SJSA1 (cell line): ENCODE results near the gene ICOS. TPM values are rescaled to one million over a fixed set of nuclear protein-coding genes. Genes with fewer than 3 reads are reported as not detected.
"Not testable (repeated sequence)": the region's sequence is repeated elsewhere in the genome, so short reads cannot be mapped to it uniquely, and the experiment has no call there.

ENCODE experiments used
- DNase-seq, 2 experiments: peaks; one replicate each; pipeline ENCODE4 v3.0.0-alpha.2; 2015 to 2020; ENCODE audit warnings: low spot score in 2 of 2, low read depth in 1 of 2
- H3K27ac ChIP-seq: fragments of 250-450 bp; sonication (Bioruptor Pico); 2 replicates; pipeline ENCODE4 v1.5.1; 2020; ENCODE audit warnings: mild to moderate bottlenecking, moderate library complexity
- H3K27me3 ChIP-seq: fragments of 250-450 bp; sonication (Bioruptor Pico); replicated peaks from 2 replicates; pipeline ENCODE4 v1.5.1; 2020; ENCODE audit warnings: mild to moderate bottlenecking, moderate library complexity
- H3K36me3 ChIP-seq: fragments of 250-450 bp; sonication (Bioruptor Pico); 2 replicates; pipeline ENCODE4 v1.5.1; 2020; ENCODE audit warnings: mild to moderate bottlenecking
- H3K4me1 ChIP-seq: fragments of 250-450 bp; sonication (Bioruptor Pico); replicated peaks from 2 replicates; pipeline ENCODE4 v1.6.1; 2021; ENCODE audit warnings: mild to moderate bottlenecking
- H3K4me3 ChIP-seq: fragments of 250-450 bp; sonication (Bioruptor Pico); 2 replicates; pipeline ENCODE4 v1.5.1; 2020; ENCODE audit warnings: mild to moderate bottlenecking
- H3K9me3 ChIP-seq: fragments of 250-450 bp; sonication (Bioruptor Pico); replicated peaks from 2 replicates; pipeline ENCODE4 v1.5.1; 2020; ENCODE audit warnings: mild to moderate bottlenecking
- total RNA-seq: library from RNA; depleted of rRNA; stranded (reverse); fragments of >200 nt; shearing (Covaris generic); gene quantifications from 2 replicates; pipeline ENCODE4 v1.2.3, GENCODE V29; 2014

The ICOS gene
- total RNA-seq, 1 experiment from 2014 or later, result not detected

DNA sequence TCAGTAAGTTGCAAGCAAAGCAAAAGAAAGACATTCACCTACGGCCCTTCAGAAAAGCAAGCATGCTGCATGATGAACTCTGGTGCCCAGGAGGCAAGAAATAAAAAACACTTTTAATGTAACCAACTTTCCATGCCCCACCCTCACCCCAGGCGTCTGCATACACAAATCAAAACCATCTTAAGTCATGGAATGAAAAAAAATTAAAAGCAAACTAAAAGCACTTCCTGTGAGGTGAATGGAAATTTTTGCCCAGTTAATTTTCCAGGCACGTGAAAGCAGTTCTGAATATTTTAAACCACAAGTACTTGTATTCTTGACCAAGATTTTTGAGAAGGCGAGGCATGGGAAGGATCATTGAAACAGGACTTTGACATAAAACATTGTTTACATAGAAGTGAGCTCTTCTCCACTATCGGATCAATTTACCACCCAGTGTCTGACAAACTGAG lies 2.5 kb upstream of the ICOS start:
- Histone ChIP-seq H3K27me3 (no peaks in the 10 kb centered on the region), H3K27ac (no peak overlapping the region), H3K36me3 (no peaks in the 10 kb centered on the region), H3K9me3 (no peaks in the 10 kb centered on the region), H3K4me3 (no peak overlapping the region), H3K4me1 (no peaks in the 10 kb centered on the region)
- no peak for DNase-seq

DNA sequence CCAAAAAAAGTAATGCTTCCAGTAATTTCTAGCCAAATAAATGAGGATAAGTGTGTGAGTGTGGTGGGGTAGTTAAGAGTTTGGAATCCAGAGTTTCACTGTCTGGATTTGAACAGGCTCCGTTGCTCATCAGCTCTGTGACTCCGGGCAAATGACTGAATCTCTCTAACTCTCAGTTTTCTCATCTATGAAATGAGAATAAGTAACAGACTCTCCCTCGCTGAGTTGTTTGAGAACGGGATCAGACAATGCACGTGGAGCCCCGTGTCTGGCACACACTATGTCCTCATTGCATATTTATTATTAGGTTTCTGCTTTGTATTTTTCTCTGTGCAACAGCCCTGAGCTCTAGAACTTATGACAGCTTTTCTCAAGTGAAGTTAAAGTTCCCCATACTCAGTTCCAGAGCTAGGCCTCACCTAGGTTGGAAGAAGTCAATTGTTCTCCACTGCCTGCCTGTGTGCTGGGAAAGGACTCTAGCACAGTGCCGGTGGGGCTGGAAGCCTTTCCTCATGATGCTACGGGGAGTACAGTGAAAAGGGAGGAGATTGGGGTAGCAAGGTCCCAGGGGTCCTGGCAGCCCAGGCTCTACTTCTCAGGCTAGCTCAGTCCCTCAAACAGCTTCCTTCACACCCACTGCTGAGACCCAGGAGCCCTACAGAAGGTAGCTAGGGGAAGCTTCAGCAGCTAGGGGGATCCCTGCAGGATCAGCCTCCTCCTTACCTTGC lies 1.7 kb upstream of the ICOS start:
- Histone ChIP-seq H3K27me3 (no peaks in the 10 kb centered on the region), H3K4me1 (no peaks in the 10 kb centered on the region), H3K4me3 (no peak overlapping the region), H3K9me3 (no peaks in the 10 kb centered on the region), H3K27ac (no peak overlapping the region), H3K36me3 (no peaks in the 10 kb centered on the region)
- no peak for DNase-seq

DNA sequence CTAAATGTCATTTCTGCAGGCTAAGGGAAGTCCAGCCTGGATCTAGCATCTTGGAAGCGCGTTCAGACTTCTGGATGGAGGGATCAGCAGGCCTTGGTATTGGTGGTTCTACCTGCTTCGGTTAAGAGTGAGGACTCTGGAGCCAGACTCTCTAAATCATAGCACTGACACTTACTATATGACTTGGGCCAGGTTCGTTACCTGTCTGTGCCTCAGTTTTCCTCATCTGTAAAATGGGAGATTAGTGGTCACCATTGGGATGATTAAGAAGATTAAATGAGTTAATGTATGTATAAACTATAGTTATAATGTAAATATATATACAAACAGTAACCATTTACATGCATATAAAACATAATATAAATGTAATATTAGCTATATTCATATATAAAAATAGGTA lies 995 bp upstream of the ICOS start:
- H3K27ac ChIP-seq, result no peak overlapping the region
- H3K36me3 ChIP-seq, result no peaks in the 10 kb centered on the region
- H3K4me3 ChIP-seq, result no peak overlapping the region
- no peaks in the 10 kb centered on the region for H3K9me3 ChIP-seq
- H3K27me3 ChIP-seq, result no peaks in the 10 kb centered on the region
- DNase-seq, result no peak
- H3K4me1 ChIP-seq, result no peaks in the 10 kb centered on the region

DNA sequence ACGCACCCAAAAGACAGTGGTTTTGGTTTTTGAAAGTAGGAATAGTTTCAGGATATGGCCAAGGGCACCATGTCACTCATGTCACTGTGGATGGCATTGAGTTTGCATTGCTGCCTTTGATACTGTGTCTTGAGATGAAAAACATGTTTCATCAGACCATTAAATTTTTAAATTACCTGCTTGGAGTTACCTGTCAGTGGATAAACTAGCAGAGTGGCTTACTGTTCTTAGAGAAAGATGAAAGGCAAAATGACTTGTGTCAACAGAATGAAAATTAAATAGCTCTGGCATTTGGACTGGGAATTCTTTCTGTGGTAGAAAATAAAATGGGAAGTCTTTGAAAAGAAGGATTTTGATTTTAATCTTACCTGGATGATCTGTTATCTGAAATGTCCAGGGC lies 386 bp downstream of the ICOS start:
- H3K27me3 ChIP-seq, result no peaks in the 10 kb centered on the region
- H3K4me3 ChIP-seq, result no peak overlapping the region
- no peaks in the 10 kb centered on the region for H3K36me3 ChIP-seq
- H3K9me3 ChIP-seq, result no peaks in the 10 kb centered on the region
- H3K4me1 ChIP-seq, result no peaks in the 10 kb centered on the region
- no peak for DNase-seq
- H3K27ac ChIP-seq, result no peak overlapping the region

DNA sequence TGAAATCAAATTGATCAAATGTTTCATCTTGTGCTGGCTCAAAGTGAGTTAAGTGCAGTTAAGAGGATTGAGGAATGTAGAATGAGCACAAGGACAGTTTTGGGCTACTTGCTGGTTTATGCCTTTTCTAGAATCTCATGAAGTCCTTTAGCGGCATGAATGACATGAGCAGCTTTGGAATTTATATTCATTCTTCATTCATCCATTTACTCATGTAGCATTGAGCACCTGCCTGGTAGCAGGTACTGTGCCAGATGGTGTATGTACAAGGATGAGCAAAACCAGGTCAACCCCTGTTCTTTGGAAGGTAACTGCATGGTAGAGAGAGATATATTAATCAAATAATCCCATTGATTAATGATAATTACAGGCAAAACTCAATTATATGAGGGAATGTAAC lies 1.2 kb downstream of the ICOS start:
- no peak overlapping the region for H3K27ac ChIP-seq
- H3K4me3 ChIP-seq, result no peak overlapping the region
- DNase-seq, result no peak
- H3K36me3 ChIP-seq, result no peaks in the 10 kb centered on the region
- H3K9me3 ChIP-seq, result no peaks in the 10 kb centered on the region
- H3K4me1 ChIP-seq, result no peaks in the 10 kb centered on the region
- no peaks in the 10 kb centered on the region for H3K27me3 ChIP-seq

DNA sequence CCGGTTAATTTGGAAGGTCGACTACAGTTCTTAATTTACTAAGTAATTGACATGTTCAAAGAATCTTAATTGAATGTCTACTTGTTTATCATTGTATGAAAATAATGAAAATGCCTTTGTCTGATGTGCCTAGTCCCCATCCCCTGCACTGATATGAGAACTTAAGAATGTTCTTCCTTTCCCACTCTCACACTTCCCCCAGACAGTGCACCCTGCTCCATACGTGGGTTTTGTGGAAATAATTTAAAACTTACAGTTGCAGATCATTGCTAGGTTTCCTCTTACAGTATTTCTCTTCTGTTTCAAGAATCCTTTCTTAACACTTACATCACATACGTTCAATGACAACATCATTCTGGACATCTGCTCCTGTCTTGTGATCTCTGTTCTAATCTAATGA lies 3.5 kb downstream of the ICOS start:
- DNase-seq, result no peak
- Histone ChIP-seq H3K4me3 (no peak overlapping the region), H3K27me3 (no peaks in the 10 kb centered on the region), H3K4me1 (no peaks in the 10 kb centered on the region), H3K27ac (no peak overlapping the region), H3K9me3 (no peaks in the 10 kb centered on the region), H3K36me3 (no peaks in the 10 kb centered on the region)

DNA sequence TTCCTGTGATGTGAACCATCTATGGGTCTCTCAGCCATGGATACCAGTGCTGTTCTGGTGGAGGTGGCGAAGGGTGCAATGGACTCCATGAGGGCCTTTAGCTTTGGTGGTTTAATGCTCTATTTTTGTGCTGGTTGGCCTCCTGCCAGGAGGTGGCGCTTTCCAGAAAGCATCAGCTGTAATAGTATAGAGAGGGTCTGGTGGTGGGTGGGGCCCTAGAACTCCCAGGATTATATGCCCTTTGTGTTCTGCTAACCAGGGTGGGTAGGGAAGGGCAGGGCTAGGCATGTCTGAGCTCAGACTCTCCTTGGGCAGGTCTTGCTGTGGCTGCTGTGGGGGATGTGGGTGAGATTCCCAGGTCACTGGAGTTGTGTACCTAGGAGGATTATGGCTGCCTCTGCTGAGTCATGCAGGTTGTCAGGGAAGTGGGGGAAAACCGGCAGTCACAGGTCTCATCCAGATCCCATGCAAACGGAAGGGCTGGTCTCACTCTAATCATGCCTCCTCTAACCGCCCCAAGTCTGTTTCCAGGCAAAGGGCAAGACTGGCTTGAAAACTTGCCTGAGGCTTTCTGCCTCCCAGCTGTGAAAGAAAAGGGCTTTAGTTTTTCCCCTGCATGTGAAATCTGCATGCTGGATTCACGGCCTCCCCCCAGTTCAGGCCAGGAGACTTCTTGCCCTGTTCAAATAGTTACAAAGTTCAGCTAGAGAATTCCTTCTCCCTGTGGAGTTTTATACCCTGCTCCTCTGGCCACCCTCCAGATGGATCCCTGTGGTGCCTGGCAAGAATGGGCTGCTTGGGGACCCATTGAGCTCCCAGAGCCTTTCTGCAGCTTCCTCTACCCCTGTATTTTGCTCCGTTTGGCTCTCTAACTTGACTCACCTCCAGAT lies 7.2 kb downstream of the ICOS start:
- not testable (repeated sequence) for H3K36me3 ChIP-seq, H3K4me3 ChIP-seq, H3K9me3 ChIP-seq, H3K4me1 ChIP-seq, DNase-seq, H3K27ac ChIP-seq, H3K27me3 ChIP-seq

DNA sequence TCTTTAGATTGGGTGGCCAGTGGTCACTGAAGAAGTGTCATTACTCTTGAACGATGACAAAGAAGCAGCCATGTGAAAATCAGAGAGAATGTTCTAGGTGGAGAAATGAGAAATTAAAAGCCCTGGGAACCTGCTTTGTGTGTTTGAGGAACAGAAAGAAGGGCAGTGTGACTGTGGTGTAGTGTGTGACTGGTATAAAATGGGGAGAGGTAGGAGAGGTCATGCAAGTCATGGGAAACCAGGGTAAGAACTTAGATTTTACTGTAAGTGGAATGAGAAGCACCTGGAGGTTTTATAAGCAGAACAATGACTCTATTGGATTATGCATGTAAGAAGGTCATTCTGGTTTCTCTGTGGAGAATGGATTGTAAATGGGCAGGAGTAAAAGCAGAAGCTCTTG lies 12.2 kb downstream of the ICOS start:
- H3K27ac ChIP-seq, result no peak overlapping the region
- H3K27me3 ChIP-seq, result no peaks in the 10 kb centered on the region
- no peaks in the 10 kb centered on the region for H3K36me3 ChIP-seq
- H3K9me3 ChIP-seq, result no peaks in the 10 kb centered on the region
- no peak for DNase-seq
- no peak overlapping the region for H3K4me3 ChIP-seq
- H3K4me1 ChIP-seq, result peaks cover 4% of the 10 kb centered on the region; the same call in 1 of the 2 replicates

DNA sequence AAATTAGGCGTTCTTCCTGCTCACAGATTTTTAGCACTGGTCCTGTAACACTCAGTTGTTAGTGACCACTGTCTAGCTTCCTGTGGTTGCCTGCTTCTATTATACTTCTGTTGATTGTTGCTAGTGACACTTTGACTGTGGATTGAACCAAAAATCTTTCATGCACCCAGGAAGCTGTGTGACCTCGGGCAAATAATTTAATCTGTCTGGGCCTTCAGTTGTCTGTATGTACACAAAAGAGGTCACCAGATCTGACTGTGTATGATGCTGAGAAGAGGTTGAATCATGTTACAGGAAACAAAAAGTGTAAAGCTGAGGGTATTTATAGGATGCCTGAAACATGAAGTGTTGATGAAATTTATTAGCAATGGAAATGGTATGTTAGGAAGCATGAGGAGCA lies 12.7 kb downstream of the ICOS start:
- no peak for DNase-seq
- no peaks in the 10 kb centered on the region for H3K27me3 ChIP-seq
- no peak overlapping the region for H3K27ac ChIP-seq

DNA sequence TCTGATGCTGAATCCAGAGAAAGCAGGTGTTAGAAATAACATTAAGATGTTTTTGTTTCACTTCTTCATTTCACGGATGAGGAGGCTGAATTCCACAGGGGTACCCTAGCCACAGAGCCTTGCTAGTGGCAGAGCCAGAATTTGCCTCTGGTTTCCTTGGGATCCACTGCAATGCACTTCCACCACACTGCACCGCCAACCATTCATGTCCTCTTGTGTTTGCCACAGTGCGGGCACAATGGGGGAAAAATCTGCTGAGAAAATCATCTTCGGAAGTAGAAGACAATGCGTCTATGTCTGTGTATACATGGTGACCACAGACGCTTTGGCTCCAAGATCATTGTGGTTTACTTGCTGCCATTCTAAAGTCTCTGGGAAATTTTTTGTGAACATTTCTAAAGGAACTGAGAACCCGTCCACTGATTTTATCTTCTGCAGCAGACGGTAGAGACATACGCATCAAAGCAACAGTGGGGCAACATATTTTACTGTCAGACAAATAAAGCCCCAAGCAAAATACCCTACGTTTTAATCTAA lies 14.9 kb downstream of the ICOS start:
- Histone ChIP-seq H3K27me3 (no peaks in the 10 kb centered on the region; the same call in 1 of the 2 replicates), H3K36me3 (no peaks in the 10 kb centered on the region), H3K4me1 (peaks cover 4% of the 10 kb centered on the region; the same call in 1 of the 2 replicates), H3K4me3 (no peak overlapping the region), H3K9me3 (no peaks in the 10 kb centered on the region), H3K27ac (no peak overlapping the region)
- peak in 1 of 2 experiments; percentile 31 for DNase-seq

More for the DNA sequence above, 12.7 kb downstream of the ICOS start:
- Histone ChIP-seq H3K9me3 (no peaks in the 10 kb centered on the region), H3K36me3 (no peaks in the 10 kb centered on the region), H3K4me1 (peaks cover 4% of the 10 kb centered on the region; the same call in 1 of the 2 replicates), H3K4me3 (no peak overlapping the region)

DNA sequence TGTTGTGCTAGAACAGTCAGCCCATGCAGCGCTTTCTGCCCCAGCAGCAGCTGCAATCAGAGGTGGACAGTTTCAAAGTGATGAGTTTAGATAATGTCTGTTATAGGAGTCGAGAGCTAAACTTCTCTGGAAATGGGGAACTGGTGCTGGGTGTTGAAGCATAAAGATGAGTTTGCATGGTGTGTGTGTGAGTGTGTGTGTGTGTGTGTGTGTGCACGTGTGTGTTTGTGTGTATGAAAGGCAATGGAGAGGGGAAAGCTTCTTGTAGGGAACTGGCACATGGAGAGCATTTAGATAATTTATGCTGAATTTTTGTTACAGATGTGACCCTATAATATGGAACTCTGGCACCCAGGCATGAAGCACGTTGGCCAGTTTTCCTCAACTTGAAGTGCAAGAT lies 22.7 kb downstream of the ICOS start:
- no peak for DNase-seq
- Histone ChIP-seq H3K4me1 (no peaks in the 10 kb centered on the region), H3K36me3 (no peaks in the 10 kb centered on the region), H3K4me3 (no peak overlapping the region), H3K27ac (no peak overlapping the region), H3K9me3 (no peaks in the 10 kb centered on the region), H3K27me3 (no peaks in the 10 kb centered on the region; the same call in 1 of the 2 replicates)

DNA sequence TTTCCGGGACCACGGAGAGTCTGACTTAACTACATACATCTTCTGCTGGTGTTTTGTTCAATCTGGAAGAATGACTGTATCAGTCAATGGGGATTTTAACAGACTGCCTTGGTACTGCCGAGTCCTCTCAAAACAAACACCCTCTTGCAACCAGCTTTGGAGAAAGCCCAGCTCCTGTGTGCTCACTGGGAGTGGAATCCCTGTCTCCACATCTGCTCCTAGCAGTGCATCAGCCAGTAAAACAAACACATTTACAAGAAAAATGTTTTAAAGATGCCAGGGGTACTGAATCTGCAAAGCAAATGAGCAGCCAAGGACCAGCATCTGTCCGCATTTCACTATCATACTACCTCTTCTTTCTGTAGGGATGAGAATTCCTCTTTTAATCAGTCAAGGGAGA lies 23.1 kb downstream of the ICOS start:
- no peak for DNase-seq
- Histone ChIP-seq H3K27ac (no peak overlapping the region), H3K4me3 (no peak overlapping the region)

DNA sequence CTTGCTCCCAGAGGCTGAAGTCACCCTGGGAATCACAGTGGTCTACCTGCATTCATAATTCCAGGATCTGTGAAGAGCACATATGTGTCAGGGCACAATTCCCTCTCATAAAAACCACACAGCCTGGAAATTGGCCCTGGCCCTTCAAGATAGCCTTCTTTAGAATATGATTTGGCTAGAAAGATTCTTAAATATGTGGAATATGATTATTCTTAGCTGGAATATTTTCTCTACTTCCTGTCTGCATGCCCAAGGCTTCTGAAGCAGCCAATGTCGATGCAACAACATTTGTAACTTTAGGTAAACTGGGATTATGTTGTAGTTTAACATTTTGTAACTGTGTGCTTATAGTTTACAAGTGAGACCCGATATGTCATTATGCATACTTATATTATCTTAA lies 24.2 kb downstream of the ICOS start:
- H3K4me1 ChIP-seq, result no peaks in the 10 kb centered on the region

More for the DNA sequence above, 23.1 kb downstream of the ICOS start:
- Histone ChIP-seq H3K4me1 (no peaks in the 10 kb centered on the region), H3K36me3 (no peaks in the 10 kb centered on the region), H3K9me3 (no peaks in the 10 kb centered on the region), H3K27me3 (no peaks in the 10 kb centered on the region; the same call in 1 of the 2 replicates)

DNA sequence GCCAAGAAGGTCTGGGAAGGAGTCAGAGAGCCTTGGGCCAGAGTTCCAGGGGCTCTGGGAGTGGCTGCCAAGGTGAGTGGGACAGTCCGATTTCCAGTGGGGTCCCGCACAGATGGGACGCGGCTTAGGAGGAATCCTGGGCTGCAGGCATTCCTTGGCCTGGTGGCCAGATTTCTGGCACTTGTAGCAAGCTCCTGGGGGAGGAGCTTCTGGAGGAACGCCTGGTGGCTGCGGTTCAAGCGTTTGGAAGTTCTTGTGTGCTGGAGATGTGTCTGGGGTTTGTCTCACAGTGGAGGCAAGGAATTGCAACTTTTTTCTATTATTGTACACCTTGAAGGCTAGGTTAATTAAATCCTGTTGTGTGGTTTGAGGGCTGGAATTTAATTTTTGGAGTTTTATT lies 28.6 kb downstream of the ICOS start:
- not testable (repeated sequence) for DNase-seq, H3K4me3 ChIP-seq, H3K27ac ChIP-seq, H3K36me3 ChIP-seq, H3K27me3 ChIP-seq, H3K9me3 ChIP-seq, H3K4me1 ChIP-seq

More for the DNA sequence above, 24.2 kb downstream of the ICOS start:
- no peaks in the 10 kb centered on the region for H3K36me3 ChIP-seq
- H3K27ac ChIP-seq, result no peak overlapping the region
- no peak for DNase-seq
- no peaks in the 10 kb centered on the region for H3K9me3 ChIP-seq
- no peaks in the 10 kb centered on the region; the same call in 1 of the 2 replicates for H3K27me3 ChIP-seq
- H3K4me3 ChIP-seq, result no peak overlapping the region
